GM21723 (cell line): Measurements from ENCODE around the gene PRKCA.
"Not testable (repeated sequence)": the region's sequence is repeated elsewhere in the genome, so short reads cannot be mapped to it uniquely, and the experiment has no call there.

Experiments
- ATAC-seq: cut with Tn5 transposase; IDR thresholded peaks from one replicate; pipeline ENCODE4 v1.9.1; 2021; ENCODE audit warnings: mild to moderate bottlenecking, moderate library complexity; ENCODE audit not compliant: unreplicated experiment

The PRKCA gene

GRCh38 chr17:66378296-66378695, 75.9 kb downstream of the PRKCA start:
- no peak for ATAC-seq

- no peak for ATAC-seq
Measured at GRCh38 chr17:66379544-66379943, 77.1 kb downstream of the PRKCA start.

GRCh38 chr17:66379996-66380395, 77.6 kb downstream of the PRKCA start:
- ATAC-seq = no peak

- ATAC-seq = no peak
Measured at GRCh38 chr17:66381701-66382362, 79.4 kb downstream of the PRKCA start.

- no peak for ATAC-seq
Measured at GRCh38 chr17:66383333-66383732, 80.9 kb downstream of the PRKCA start.

- no peak for ATAC-seq
Measured at GRCh38 chr17:66386498-66387351, 84.3 kb downstream of the PRKCA start.

- no peak for ATAC-seq
Measured at GRCh38 chr17:66387392-66387981, 85.1 kb downstream of the PRKCA start.

- ATAC-seq = no peak
Measured at GRCh38 chr17:66392783-66393437, 90.5 kb downstream of the PRKCA start.

GRCh38 chr17:66395961-66396360, 93.5 kb downstream of the PRKCA start:
- ATAC-seq = no peak

- no peak for ATAC-seq
Measured at GRCh38 chr17:66397486-66397885, 95.1 kb downstream of the PRKCA start.

GRCh38 chr17:66398059-66398458, 95.6 kb downstream of the PRKCA start:
- no peak for ATAC-seq

GRCh38 chr17:66398617-66399016, 96.2 kb downstream of the PRKCA start:
- ATAC-seq = no peak

- ATAC-seq = no peak
Measured at GRCh38 chr17:66399441-66399840, 97.0 kb downstream of the PRKCA start.

- not testable (repeated sequence) for ATAC-seq
Measured at GRCh38 chr17:66400041-66400688, 97.8 kb downstream of the PRKCA start.

- ATAC-seq = no peak
Measured at GRCh38 chr17:66400698-66401097, 98.3 kb downstream of the PRKCA start.

GRCh38 chr17:66401364-66401763, 99.0 kb downstream of the PRKCA start:
- no peak for ATAC-seq

- no peak for ATAC-seq
Measured at GRCh38 chr17:66403846-66404556, 101.6 kb downstream of the PRKCA start.

- ATAC-seq = no peak
Measured at GRCh38 chr17:66405836-66406677, 103.6 kb downstream of the PRKCA start.
